Panc1 (cell line): ENCODE results near the gene ULBP2. TPM values are rescaled to one million over a fixed set of nuclear protein-coding genes. Genes with fewer than 3 reads are reported as not detected.
"Not testable (repeated sequence)": the region's sequence is repeated elsewhere in the genome, so short reads cannot be mapped to it uniquely, and the experiment has no call there.

Source experiments
- ATAC-seq: fragments of 200-7000 bp; cut with Tn5 transposase; 2 replicates; pipeline ENCODE4 v1.9.1; 2020; ENCODE audit warnings: mild to moderate bottlenecking, moderate library complexity
- BruUV-seq: library from RNA; stranded (reverse); fragments of 400-500 nt; replicated peaks from 2 replicates; lab custom pipeline; 2021; lab: Mats Ljungman, UMichigan
- CTCF ChIA-PET: fragments of 300-600 bp; sonication (Branson Sonifier 250); formaldehyde crosslinking; loops from one replicate; lab custom pipeline; 2022; ENCODE audit warnings: antibody characterized with exemption; lab: Charles Lee
- POLR2A ChIA-PET: fragments of 300-600 bp; sonication (Branson Sonifier 250); formaldehyde crosslinking; loops from one replicate; lab custom pipeline; 2022; ENCODE audit warnings: antibody characterized with exemption; lab: Charles Lee
- DNase-seq: peaks from one replicate; pipeline ENCODE4 v3.0.0-alpha.2; 2010; ENCODE audit warnings: low read depth, low spot score
- H3K27ac ChIP-seq: 2 replicates; pipeline ENCODE4 v1.5.1; 2011; ENCODE audit warnings: mild to moderate bottlenecking, low read length, inconsistent platforms
- H3K27me3 ChIP-seq: fragments of 200-500 bp; sonication (Bioruptor generic); 2 replicates; pipeline ENCODE4 v1.6.0; 2014; ENCODE audit warnings: low read length, inconsistent platforms; ENCODE audit not compliant: control insufficient read depth, insufficient read depth
- H3K36me3 ChIP-seq: fragments of 200-500 bp; sonication (Bioruptor generic); 2 replicates; pipeline ENCODE4 v1.5.1; 2014; ENCODE audit warnings: inconsistent platforms, mild to moderate bottlenecking, low read length, moderate library complexity; ENCODE audit not compliant: control insufficient read depth, insufficient read depth
- H3K4me1 ChIP-seq: 2 replicates; pipeline ENCODE4 v1.5.1; 2011; ENCODE audit warnings: inconsistent platforms, mild to moderate bottlenecking, low read length, moderate library complexity; ENCODE audit not compliant: control insufficient read depth, insufficient read depth
- H3K4me3 ChIP-seq, 2 experiments: 2 replicates each; pipeline ENCODE4 v1.5.1; 2011 to 2012; ENCODE audit warnings: low read depth in 2 of 2, low read length in 2 of 2, mild to moderate bottlenecking in 2 of 2, inconsistent platforms in 1 of 2, moderate library complexity in 1 of 2
- H3K9me3 ChIP-seq: fragments of 200-500 bp; sonication (Bioruptor generic); 2 replicates; pipeline ENCODE4 v1.5.1; 2014; ENCODE audit warnings: low read depth, mild to moderate bottlenecking, inconsistent platforms, low read length, moderate library complexity; ENCODE audit not compliant: control insufficient read depth, insufficient read depth
- CTCF ChIP-seq: fragments of 450-650 bp; IDR thresholded peaks from 2 replicates; pipeline ENCODE4 v1.5.1; 2017; ENCODE audit warnings: mild to moderate bottlenecking
- POLR2AphosphoS5 ChIP-seq: IDR thresholded peaks from 2 replicates; pipeline ENCODE4 v1.6.1; 2012; ENCODE audit warnings: mild to moderate bottlenecking, low read depth, low read length, moderate library complexity
- REST ChIP-seq, 2 experiments: IDR thresholded peaks; 2 replicates each; pipeline ENCODE4 v1.6.1; 2011 to 2012; ENCODE audit warnings: low read depth in 2 of 2, control low read depth in 1 of 2, low read length in 1 of 2, mild to moderate bottlenecking in 1 of 2, moderate library complexity in 1 of 2; ENCODE audit not compliant: insufficient read depth in 1 of 2
- SIN3A ChIP-seq: IDR thresholded peaks from 2 replicates; pipeline ENCODE4 v1.6.1; 2012; ENCODE audit warnings: low read depth, mild to moderate bottlenecking, low read length, moderate library complexity, borderline replicate concordance; ENCODE audit not compliant: insufficient read depth
- TCF7L2 ChIP-seq: IDR thresholded peaks from 2 replicates; pipeline ENCODE4 v1.6.1; 2011; ENCODE audit warnings: mild to moderate bottlenecking, low read depth, low read length, inconsistent platforms
- in situ Hi-C: cut with HindIII; loops from 2 replicates; pipeline ENCODE4 v1.10.0; 2016; ENCODE audit warnings: low sequenced_read_pairs, low pct_unique_long_range_greater_than_20kb
- intact Hi-C: fragments of 100-400 bp; cut with micrococcal nuclease; formaldehyde crosslinking; loops from one replicate; pipeline ENCODE4 v1.10.0; 2022; ENCODE audit not compliant: unreplicated experiment
- total RNA-seq: library from RNA; stranded (reverse); gene quantifications from one replicate; pipeline ENCODE4 v1.2.1, GENCODE V29; 2021; ENCODE audit not compliant: unreplicated experiment

ULBP2 gene
- total RNA-seq, 1 experiment from 2014 or later: 0.69 TPM

GRCh38 chr6:149918151-149918905 is 23.5 kb upstream of the ULBP2 start:
- in situ Hi-C loops (no loop called here), intact Hi-C loops (no loop called here)
- no peaks in the 10 kb centered on the region for H3K4me1 ChIP-seq
- H3K9me3 ChIP-seq: no peaks in the 10 kb centered on the region
- TF ChIP-seq SIN3A (no peak), TCF7L2 (no peak), CTCF (no peak), REST (IDR thresholded peaks at IDR 0.05; ENCODE audit: insufficient read depth in 1 of 2, low read depth in 2 of 2, low read length in 1 of 2) (no peak), POLR2AphosphoS5 (no peak)
- ATAC-seq: no peak
- no peaks in the 10 kb centered on the region for H3K36me3 ChIP-seq
- DNase-seq: no peak
- no peaks in the 10 kb centered on the region for H3K27me3 ChIP-seq
- no TSS peak for BruUV-seq
- ChIA-PET CTCF (no interaction called here), POLR2A (no interaction called here)
- H3K27ac ChIP-seq: no peak overlapping the region
- no peak overlapping the region for H3K4me3 ChIP-seq

GRCh38 chr6:149919126-149919833 is 22.5 kb upstream of the ULBP2 start:
- H3K9me3 ChIP-seq, in situ Hi-C loops, POLR2A ChIA-PET, DNase-seq, H3K27ac ChIP-seq, BruUV-seq, H3K27me3 ChIP-seq, H3K4me1 ChIP-seq, H3K36me3 ChIP-seq, CTCF ChIA-PET, ATAC-seq, H3K4me3 ChIP-seq, intact Hi-C loops: not testable (repeated sequence)

- no peaks in the 10 kb centered on the region for H3K4me1 ChIP-seq
- no TSS peak for BruUV-seq
- ChIA-PET CTCF (no interaction called here), POLR2A (interaction anchor here (0.6 kb wide), 1 partner anchor 25 kb away, joined by 3 read pairs; no protein-coding TSS in a partner anchor)
- H3K27me3 ChIP-seq: no peaks in the 10 kb centered on the region
- H3K36me3 ChIP-seq: no peaks in the 10 kb centered on the region
- H3K9me3 ChIP-seq: no peaks in the 10 kb centered on the region
- H3K27ac ChIP-seq: no peak overlapping the region
- no peak for DNase-seq
- no peak for ATAC-seq
- in situ Hi-C loops: no loop called here
- intact Hi-C loops: loop anchor here (10.0 kb wide), 1 partner anchor 55 kb away; the partner anchor contains the start of gene LRP11
- no peak overlapping the region for H3K4me3 ChIP-seq
- TF ChIP-seq REST (IDR thresholded peaks at IDR 0.05; ENCODE audit: insufficient read depth in 1 of 2, low read depth in 2 of 2, low read length in 1 of 2): no peak
These were observed 22.0 kb upstream of the ULBP2 start for GRCh38 chr6:149919834-149920225.
